GM20000 (cell line): ENCODE data around the gene RAB15.
A peak's percentile ranks its signal among the peaks of the same experiment; 100 is the strongest.

ENCODE experiments used
- DNase-seq: peaks from one replicate; pipeline ENCODE4 v3.0.0; 2012; ENCODE audit warnings: low spot score
- CTCF ChIP-seq: IDR thresholded peaks from 2 replicates; pipeline ENCODE4 v1.5.1; 2012; ENCODE audit warnings: mild to moderate bottlenecking, control low read depth; ENCODE audit errors: extremely low read depth, missing control alignments

RAB15 gene

GRCh38 chr14:64987438-64987767 is 15.3 kb upstream of the RAB15 start:
- TF ChIP-seq CTCF: no peak
- DNase-seq: no peak

GRCh38 chr14:64986648-64987437 is 14.7 kb upstream of the RAB15 start, which contains the start of gene FNTB:
TSS of gene FNTB (plus strand) at chr14:64986895. CDS start at chr14:64986954, 59 bp downstream.
- DNase-seq: peak; percentile 92
- TF ChIP-seq CTCF: peak; percentile 91

- DNase-seq: peak; percentile 47
- peak; percentile 44 for TF ChIP-seq CTCF
These were observed 11.5 kb upstream of the RAB15 start for GRCh38 chr14:64983439-64984310.

GRCh38 chr14:64979336-64980074 is 7.4 kb upstream of the RAB15 start:
- no peak for TF ChIP-seq CTCF
- DNase-seq: no peak

- no peak for TF ChIP-seq CTCF
- DNase-seq: no peak
These were observed 2.4 kb upstream of the RAB15 start for GRCh38 chr14:64974563-64974962.

- no peak for TF ChIP-seq CTCF
- DNase-seq: no peak
These were observed 1.7 kb upstream of the RAB15 start for GRCh38 chr14:64973826-64974225.
